Hepatocyte (in vitro differentiated cells): ENCODE results near the gene CELF3.

Experiments used
- EZH2 ChIP-seq: fragments of 200-600 bp; sonication (generic); IDR thresholded peaks from 2 replicates; pipeline ENCODE4 v1.6.1; 2016; ENCODE audit warnings: antibody characterized with exemption, mild to moderate bottlenecking, borderline replicate concordance
- EZH2phosphoT487 ChIP-seq: fragments of 200-600 bp; sonication (generic); IDR thresholded peaks from one replicate; pipeline ENCODE4 v1.6.1; 2018; ENCODE audit warnings: antibody characterized with exemption, mild to moderate bottlenecking, low read depth, moderate library complexity; ENCODE audit not compliant: unreplicated experiment, severe bottlenecking
- TF ChIP-seq, protein P1 (sequence below): fragments of 200-600 bp; sonication (generic); IDR thresholded peaks from 2 replicates; pipeline ENCODE4 v1.5.1; 2016; ENCODE audit warnings: antibody characterized with exemption, mild to moderate bottlenecking; ENCODE audit not compliant: poor library complexity

DNA sequence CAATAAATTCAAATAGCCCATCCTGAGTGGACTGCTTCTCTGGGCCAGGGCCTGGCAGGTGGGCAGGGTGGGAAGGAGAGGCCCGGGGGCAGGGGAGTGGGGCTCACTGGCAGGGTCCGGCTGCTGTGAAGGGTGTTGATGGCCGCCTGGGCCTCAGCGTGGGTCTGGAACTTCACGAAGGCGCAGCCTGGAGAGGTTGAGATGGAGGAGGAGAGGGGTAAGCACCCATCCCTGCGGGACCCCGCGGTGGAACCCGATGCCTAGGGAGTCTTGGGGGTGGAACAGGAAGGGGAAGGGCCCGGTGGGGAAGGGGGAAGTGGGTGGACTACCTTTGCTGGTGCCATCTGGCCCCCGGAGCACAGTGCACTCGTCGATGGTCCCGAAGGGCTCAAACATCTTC, 7.7 kb downstream of the CELF3 start:
- TF ChIP-seq, protein P1, sequence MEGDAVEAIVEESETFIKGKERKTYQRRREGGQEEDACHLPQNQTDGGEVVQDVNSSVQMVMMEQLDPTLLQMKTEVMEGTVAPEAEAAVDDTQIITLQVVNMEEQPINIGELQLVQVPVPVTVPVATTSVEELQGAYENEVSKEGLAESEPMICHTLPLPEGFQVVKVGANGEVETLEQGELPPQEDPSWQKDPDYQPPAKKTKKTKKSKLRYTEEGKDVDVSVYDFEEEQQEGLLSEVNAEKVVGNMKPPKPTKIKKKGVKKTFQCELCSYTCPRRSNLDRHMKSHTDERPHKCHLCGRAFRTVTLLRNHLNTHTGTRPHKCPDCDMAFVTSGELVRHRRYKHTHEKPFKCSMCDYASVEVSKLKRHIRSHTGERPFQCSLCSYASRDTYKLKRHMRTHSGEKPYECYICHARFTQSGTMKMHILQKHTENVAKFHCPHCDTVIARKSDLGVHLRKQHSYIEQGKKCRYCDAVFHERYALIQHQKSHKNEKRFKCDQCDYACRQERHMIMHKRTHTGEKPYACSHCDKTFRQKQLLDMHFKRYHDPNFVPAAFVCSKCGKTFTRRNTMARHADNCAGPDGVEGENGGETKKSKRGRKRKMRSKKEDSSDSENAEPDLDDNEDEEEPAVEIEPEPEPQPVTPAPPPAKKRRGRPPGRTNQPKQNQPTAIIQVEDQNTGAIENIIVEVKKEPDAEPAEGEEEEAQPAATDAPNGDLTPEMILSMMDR: no peak
- TF ChIP-seq EZH2 (no peak), EZH2phosphoT487 (no peak)
